ENCODE results near the gene CALM3.
"Not testable (repeated sequence)": the region's sequence is repeated elsewhere in the genome, so short reads cannot be mapped to it uniquely, and the experiment has no call there.

The CALM3 gene

GRCh38 chr19:46601318-46602224 lies at the start of gene CALM3:
TSS of gene CALM3 (plus strand) at chr19:46601330. CDS start at chr19:46601435, 105 bp downstream.
- no peak for DNase-seq

GRCh38 chr19:46552891-46553290 lies 48.2 kb upstream of the CALM3 start:
- no peak for DNase-seq

- DNase-seq = no peak
These were observed 47.0 kb upstream of the CALM3 start for GRCh38 chr19:46554161-46554560.

GRCh38 chr19:46555628-46556280 lies 45.4 kb upstream of the CALM3 start:
- DNase-seq = no peak

- not testable (repeated sequence) for DNase-seq
These were observed 44.7 kb upstream of the CALM3 start for GRCh38 chr19:46556471-46556870.

- no peak for DNase-seq
These were observed 41.9 kb upstream of the CALM3 start for GRCh38 chr19:46559203-46559602.

GRCh38 chr19:46559675-46560074 lies 41.5 kb upstream of the CALM3 start:
- DNase-seq = not testable (repeated sequence)

- no peak for DNase-seq
These were observed 36.4 kb upstream of the CALM3 start for GRCh38 chr19:46564701-46565100.

GRCh38 chr19:46571495-46571894 lies 29.6 kb upstream of the CALM3 start:
- DNase-seq = no peak

- no peak for DNase-seq
These were observed 27.2 kb upstream of the CALM3 start for GRCh38 chr19:46573679-46574498.

- DNase-seq = no peak
These were observed 26.6 kb upstream of the CALM3 start for GRCh38 chr19:46574533-46574932.

GRCh38 chr19:46578450-46578849 lies 22.7 kb upstream of the CALM3 start:
- no peak for DNase-seq

GRCh38 chr19:46579361-46579879 lies 21.7 kb upstream of the CALM3 start:
- DNase-seq = no peak

GRCh38 chr19:46580247-46580646 lies 20.9 kb upstream of the CALM3 start:
- no peak for DNase-seq

- DNase-seq = no peak
These were observed 15.6 kb upstream of the CALM3 start for GRCh38 chr19:46585539-46585938.

GRCh38 chr19:46586294-46586693 lies 14.8 kb upstream of the CALM3 start:
- DNase-seq = no peak

- no peak for DNase-seq
These were observed 13.3 kb upstream of the CALM3 start for GRCh38 chr19:46587861-46588260.

- no peak for DNase-seq
These were observed 9.9 kb upstream of the CALM3 start for GRCh38 chr19:46591254-46591653.

GRCh38 chr19:46591870-46592269 lies 9.3 kb upstream of the CALM3 start:
- no peak for DNase-seq

- DNase-seq = no peak
These were observed 5.1 kb upstream of the CALM3 start for GRCh38 chr19:46596008-46596407.

- no peak for DNase-seq
These were observed 2.7 kb upstream of the CALM3 start for GRCh38 chr19:46598372-46598917.

- no peak for DNase-seq
These were observed 1.3 kb upstream of the CALM3 start for GRCh38 chr19:46599716-46600373.
